ENCODE measurements around the gene AKAP13. TPM values are rescaled to one million over a fixed set of nuclear protein-coding genes. Genes with fewer than 3 reads are reported as not detected.
A peak's percentile ranks its signal among the peaks of the same experiment; 100 is the strongest.
"Not testable (repeated sequence)": the region's sequence is repeated elsewhere in the genome, so short reads cannot be mapped to it uniquely, and the experiment has no call there.

Gene AKAP13
- total RNA-seq, 1 experiment from 2014 or later = 36.4 TPM

DNA sequence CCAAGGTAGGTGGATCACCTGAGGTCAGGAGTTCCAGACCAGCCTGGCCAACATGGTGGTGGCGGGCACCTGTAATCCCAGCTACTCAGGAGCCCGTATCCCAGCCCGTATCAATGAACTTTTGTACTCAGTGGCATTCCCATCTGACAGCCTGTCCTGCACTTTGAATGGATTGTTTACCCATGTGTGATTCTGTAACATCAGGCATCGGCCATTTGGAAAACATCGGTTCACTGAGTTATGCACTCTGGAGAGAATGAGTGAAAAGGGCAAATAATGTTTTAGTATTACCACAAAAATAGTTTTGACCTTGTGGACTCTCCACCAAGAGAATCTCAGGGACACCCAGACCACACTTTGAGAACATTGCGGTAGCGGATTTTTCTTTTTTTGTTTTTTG, 400.7 kb downstream of the AKAP13 start:
- Histone ChIP-seq H3K27me3 (no peaks in the 10 kb centered on the region), H3K36me3 (no peaks in the 10 kb centered on the region), H3K9me3 (no peaks in the 10 kb centered on the region), H3K4me3 (no peak overlapping the region)
- DNase-seq = no peak

DNA sequence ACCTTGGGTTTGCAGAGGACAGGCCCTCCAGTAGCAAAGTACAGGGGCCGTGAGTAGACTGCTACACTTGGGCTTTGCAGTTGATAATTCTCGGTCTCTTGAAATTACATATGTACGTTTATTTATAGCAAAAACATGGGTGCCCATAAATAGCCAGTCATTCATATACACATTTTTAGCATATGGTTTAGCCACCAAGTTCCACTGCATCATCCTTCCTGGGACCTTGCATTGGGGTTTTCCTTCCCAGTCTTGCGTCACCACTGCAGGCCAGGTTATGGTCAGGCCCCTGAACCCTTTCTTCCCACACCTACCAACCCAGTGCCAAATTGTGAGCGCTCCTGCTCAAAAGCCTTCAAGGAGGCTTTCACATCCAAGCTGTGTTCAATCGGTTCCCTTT, 401.7 kb downstream of the AKAP13 start:
- Histone ChIP-seq H3K4me3 (no peak overlapping the region), H3K27me3 (no peaks in the 10 kb centered on the region), H3K9me3 (no peaks in the 10 kb centered on the region), H3K36me3 (no peaks in the 10 kb centered on the region)
- no peak for DNase-seq

DNA sequence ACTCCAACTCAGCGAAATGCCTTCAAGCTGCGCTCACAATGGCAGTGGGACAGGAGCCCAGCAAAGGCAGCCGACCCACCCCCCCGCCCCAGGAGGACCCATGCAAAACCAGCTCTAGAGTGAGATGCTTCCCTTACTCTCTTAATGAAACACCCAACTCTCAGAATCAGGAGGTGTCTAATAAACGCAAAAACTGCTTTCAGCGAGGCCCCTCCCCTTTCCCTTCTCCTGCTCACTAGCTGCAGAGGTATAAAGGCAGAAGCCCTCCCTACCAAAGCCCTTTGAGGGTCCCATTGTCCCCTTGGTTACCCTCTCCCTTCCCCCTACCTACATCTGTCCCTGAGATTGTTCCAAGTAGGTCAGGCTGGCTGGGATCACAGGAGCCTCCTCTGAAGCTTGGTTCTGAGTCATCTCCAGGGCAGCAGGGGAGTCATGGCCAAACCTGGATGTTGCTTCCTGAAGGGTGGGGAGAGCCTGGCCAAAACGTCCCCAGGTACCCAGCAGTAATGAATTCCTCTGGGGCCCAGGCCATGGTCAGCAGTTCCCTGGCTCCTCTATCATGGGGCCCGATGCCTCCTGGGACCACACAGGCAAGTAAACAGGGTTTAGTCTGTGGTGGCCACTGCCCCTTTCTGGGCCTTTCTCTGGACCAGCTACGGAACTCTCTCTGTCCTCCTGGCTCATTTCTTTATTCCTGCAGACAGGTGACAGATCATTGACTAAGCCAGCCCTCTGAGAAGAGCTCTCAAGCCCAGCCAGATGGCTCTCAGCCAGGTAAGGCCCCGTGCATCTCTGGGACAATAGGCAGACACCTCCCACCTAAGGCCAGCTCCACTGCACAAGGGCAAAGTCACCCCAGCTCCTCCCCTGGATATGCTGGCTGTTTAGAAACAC, 405.7 kb downstream of the AKAP13 start:
- no peaks in the 10 kb centered on the region for H3K27me3 ChIP-seq
- H3K9me3 ChIP-seq = no peaks in the 10 kb centered on the region
- no peak overlapping the region for H3K4me3 ChIP-seq
- peak; percentile 70 for DNase-seq
- no peaks in the 10 kb centered on the region for H3K36me3 ChIP-seq

DNA sequence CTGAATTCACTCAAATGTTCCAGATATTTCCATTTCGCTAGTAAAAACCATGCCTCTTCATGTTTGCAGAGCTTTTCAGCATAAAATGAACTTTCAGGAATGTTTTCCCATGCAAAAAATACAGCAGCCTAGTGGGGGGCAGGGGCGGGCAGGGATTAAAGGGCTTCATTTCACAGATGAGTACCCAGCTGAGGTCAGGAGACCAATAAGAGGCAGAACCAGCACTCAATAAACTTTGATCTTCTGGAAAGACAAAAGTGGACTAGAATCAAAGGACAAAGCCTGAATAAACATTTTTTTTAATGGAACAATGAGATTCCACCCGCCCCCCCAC, 406.3 kb downstream of the AKAP13 start:
- H3K27me3 ChIP-seq = no peaks in the 10 kb centered on the region
- DNase-seq = no peak
- H3K36me3 ChIP-seq = no peaks in the 10 kb centered on the region
- H3K9me3 ChIP-seq = no peaks in the 10 kb centered on the region
- no peak overlapping the region for H3K4me3 ChIP-seq

DNA sequence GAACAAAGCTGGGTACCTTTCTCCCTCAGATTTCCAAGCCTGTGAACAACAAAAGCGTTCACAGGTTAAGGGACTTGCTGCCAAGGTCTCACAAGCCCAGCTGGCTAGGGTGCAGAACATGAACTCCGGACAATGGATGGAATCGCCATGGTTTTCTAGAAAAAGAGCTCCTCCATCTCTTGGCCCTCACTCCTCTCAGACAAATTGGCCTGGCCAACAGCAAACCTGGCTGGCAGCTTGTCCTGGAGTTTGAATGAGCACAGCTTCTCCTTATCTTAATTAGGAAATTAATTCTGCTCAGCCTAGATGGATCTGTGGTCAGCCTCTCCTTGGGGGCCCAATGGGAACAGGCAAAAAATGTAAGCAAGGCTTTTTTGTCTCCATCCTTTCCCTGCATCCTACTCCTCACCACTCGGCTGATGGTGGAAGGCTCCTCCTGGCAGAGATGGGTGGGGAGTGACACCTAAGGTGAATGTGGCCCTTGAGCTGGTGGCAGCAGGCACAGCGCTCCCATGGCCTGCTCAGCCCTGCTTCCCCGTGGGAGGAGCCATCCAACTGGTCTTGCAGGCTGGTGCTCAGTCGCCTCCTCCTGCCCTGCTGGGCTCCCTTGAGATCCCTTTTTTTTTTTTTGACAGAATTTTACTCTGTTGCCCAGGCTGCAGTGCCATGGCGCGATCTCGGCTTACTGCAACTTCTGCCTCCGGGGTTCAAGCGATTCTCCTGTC, 408.5 kb downstream of the AKAP13 start:
- Histone ChIP-seq H3K9me3 (no peaks in the 10 kb centered on the region), H3K27me3 (no peaks in the 10 kb centered on the region), H3K4me3 (no peak overlapping the region), H3K36me3 (no peaks in the 10 kb centered on the region)
- DNase-seq = no peak

DNA sequence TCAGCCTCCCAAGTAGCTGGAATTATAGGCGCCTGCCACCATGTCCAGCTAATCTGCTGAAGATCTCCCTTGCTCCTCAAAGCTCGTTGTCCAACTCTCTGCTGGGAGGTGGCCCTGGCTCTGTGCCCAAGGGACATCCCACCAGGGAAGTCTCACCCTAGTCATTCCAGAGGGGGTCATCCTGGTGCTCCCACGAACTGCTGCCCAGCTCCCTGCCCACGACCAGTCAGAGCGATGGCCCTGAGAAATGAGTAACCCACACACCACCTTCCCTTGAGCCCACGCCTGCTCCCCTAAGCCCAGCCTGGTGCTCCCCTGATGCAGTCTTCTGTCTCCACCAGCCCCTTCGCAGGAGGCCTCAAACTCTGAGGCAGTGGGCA, 409.1 kb downstream of the AKAP13 start:
- H3K27me3 ChIP-seq = no peaks in the 10 kb centered on the region
- H3K36me3 ChIP-seq = no peaks in the 10 kb centered on the region
- DNase-seq = no peak
- H3K4me3 ChIP-seq = no peak overlapping the region
- no peaks in the 10 kb centered on the region for H3K9me3 ChIP-seq

DNA sequence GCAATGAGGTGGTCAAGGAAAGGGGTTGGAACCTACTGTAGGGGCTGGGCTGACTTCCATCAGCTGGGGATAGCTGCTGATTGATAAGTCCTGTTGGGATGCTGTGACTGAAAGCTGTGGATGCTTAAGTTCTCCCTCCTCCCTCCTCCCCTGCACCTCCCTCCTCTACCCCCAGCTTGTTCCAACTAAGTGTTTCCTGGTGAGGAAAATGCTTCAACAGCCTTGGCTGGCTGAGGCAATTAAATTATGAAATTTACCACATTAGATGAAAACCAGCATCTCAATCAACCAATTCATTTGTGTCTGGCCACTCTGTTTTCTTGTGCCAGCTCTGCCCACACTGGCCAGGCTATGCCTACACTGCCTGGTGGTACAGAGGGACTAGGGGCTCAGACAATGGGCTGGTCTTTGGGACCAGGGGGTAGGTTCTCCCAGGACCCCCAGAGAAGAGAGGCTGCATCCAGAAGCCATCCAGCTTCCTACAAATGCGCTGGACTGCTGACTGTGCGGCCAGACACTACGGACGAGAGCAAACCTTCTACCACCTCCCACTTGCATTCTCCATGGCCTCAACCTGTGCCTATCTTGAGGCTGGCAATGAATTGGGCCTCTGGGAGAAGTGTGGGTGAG, 411.8 kb downstream of the AKAP13 start:
- no peaks in the 10 kb centered on the region; the same call in 1 of the 2 replicates for H3K27me3 ChIP-seq
- DNase-seq = no peak
- H3K4me3 ChIP-seq = no peak overlapping the region
- no peaks in the 10 kb centered on the region for H3K36me3 ChIP-seq
- no peaks in the 10 kb centered on the region for H3K9me3 ChIP-seq

DNA sequence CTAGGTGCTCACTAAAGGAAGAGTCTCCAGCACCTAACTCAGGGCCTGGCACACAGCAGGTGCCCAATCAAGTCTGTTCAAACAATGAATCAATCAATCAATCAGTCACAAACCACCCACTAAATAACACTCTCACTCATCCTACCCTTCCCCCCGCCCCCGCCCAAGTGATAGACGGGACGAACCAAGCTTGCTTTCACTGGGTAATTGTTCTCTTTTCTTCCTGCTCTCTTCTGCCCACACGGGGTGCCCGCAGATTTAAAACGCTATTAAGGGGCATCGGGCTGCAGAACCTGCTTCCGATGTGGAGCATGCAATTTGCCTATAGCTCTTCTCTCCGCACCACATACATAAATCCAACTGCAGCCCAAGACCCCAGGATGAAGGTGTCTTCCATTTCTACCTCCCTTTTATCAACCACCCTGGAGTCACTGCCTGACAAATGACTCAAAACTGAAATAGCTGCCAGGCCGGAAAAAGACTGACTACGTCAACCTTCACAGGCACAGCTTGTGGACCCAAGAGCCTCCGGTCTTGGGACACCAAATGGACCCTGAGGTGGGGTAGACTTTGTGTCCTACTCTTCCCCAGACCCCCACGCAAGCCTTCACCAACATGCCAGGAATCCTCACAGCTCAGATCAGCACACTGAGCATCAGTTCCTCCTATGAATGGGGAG, 412.6 kb downstream of the AKAP13 start:
- Histone ChIP-seq H3K4me3 (peak overlapping the region; percentile 66), H3K9me3 (no peaks in the 10 kb centered on the region), H3K36me3 (no peaks in the 10 kb centered on the region), H3K27me3 (no peaks in the 10 kb centered on the region; the same call in 1 of the 2 replicates)
- DNase-seq = peak; percentile 45

DNA sequence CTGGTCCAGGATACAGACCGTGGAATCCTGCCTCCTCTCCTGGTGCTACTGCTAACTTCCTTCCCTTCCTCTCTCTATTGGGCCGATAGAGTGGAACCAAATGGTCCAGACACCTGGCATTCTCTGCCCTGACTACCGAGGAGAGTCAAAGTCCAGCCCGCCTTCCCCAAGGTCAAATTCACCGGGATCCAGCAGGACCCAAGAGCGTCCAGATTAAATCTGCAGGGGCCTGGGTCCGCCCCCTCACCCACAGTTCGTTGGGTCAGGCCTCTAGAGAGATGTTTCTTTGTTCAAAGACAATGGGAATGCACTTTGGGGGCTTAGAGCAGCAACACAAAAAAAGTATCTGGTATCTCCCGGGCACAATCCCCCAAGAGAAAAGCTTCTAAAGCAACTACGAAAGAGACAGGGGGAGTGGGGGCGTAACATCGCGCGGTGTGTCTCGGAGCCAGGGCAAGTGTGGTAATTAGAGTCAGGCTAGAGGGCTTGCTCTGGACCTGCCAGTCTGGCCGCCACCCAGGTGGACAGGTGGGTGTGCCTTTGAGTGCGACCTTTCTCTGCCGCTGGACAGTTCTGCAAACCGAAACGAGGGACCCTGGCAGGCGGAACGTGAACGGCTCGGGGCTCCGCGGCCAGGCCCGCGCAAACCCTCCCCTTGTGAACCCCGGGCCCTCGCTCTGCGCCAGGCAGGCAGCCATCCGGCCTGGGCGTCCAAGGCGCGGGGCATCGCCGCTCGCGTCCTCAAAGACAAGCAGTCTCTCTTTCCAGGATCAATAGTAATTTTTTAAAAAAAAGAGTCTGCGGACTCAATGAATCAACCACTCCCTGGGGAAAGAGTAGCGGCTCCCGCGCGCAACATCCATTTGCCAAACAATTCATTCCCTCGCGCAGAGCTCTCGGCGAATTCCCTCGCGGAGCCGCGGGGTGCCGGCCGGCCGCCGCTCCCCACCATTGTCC, 413.5 kb downstream of the AKAP13 start:
- peak overlapping the region; percentile 66 for H3K4me3 ChIP-seq
- H3K36me3 ChIP-seq = no peaks in the 10 kb centered on the region
- DNase-seq = peak; percentile 39
- no peaks in the 10 kb centered on the region; the same call in 1 of the 2 replicates for H3K27me3 ChIP-seq
- no peaks in the 10 kb centered on the region for H3K9me3 ChIP-seq

DNA sequence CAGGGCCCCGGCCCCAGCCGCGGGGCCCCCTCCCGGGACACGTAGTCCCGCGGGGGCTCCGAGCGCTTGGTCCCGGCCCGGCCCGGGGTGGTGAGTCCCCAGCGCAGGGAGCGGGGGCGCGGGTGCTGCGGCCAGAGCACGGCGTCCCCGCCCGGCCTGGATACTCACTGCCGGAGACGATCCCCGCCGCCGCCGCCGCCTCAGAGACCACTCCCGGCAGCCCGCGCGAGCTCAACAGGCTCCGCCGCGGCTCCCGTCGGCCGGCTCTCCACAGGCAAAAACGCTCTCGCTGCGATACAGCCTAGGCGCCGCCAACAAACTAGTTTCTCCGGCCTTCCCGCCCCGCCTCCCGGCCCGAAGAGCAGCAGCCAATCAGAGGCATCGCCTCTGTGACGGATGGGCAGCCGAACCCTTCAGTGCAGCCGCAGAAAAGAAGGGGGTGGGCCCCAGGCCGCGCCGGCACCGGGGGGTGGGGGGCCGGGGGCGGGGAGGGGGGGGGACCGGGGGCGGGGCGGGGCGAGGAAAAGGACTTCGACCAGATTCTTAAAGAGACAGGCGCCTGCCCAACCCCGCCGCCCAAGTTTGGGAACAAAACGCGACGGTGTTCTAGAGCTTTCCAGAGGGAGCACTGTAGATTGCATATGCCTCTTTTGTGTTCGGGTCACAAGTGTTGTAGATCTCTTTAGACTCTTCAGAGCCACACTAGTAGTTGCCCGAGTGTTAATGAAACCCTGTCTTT, 414.4 kb downstream of the AKAP13 start, which contains the start of gene KLHL25:
KLHL25 (minus strand) TSS at position 328 of the 739 bp plus-strand sequence. CDS start 25,115 bp downstream, outside the sequence.
- Histone ChIP-seq H3K9me3 (no peaks in the 10 kb centered on the region), H3K27me3 (no peaks in the 10 kb centered on the region; the same call in 1 of the 2 replicates), H3K36me3 (no peaks in the 10 kb centered on the region), H3K4me3 (peak within 1 kb of the TSS; percentile 66)
- peak; percentile 96 for DNase-seq

DNA sequence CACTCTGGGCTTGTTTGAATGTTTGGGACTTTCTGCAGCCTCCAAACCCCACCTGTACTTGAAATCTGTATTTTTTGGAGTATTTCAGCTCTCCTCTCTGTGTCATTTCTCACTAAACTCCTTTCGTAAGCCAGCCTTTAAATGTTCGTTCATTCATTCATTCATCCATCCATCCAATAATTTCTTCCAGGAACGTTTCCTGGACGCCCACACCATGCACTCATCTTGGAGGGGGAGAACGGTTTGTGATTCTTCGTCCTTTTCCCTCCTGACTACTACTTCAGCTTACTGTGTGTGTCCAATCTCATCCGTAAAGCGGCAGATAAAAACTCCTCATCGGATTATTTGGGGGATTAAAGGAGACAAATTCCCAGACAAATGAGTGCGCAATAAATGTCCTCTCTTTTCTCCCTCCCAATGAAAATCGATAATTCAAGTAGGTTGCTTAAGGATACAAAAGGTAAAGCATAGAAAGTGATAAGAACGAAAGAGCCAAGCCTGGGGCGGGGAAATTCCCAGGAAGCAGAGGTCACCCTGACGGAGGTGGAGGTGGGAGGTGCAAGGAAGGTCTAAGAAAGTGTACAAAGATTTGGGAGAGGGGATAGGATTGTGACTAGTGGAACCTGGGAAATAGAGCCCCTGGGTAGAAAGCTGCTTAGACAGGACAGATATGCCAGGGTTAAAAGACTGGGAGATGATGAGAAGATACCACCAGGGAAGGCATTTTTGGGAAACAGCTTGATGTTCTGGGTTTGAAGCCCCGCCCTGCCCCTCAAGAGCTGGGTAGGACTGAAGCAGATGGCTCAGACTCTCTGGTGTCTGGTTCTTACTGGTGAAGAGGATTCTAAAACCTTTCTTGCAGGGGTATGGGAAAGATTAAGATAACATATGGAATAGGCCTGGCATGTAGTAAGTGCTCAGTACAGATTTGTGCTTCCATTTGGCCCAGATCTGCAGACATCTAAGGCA, 415.2 kb downstream of the AKAP13 start:
- no peaks in the 10 kb centered on the region for H3K36me3 ChIP-seq
- DNase-seq = no peak

DNA sequence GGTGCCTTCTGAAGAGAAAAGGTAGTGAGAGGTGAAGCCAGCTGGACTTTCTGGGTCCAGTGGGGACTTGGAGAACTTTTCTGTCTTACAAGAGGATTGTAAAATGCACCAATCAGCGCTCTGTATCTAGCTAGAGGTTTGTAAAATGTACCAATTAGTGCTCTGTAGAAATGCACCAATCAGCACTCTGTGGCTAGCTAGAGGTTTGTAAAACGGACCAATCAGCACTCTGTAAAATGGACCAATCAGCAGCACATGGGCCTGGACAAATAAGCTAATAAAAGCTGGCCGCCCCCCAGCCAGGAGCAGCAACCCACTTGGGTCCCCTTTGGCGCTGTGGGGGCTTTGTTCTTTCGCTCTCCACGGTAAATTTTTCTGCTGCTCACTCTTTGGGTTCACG, 416.0 kb downstream of the AKAP13 start:
- not testable (repeated sequence) for DNase-seq, H3K4me3 ChIP-seq, H3K36me3 ChIP-seq, H3K27me3 ChIP-seq, H3K9me3 ChIP-seq

More for the DNA sequence above, 415.2 kb downstream of the AKAP13 start:
- H3K27me3 ChIP-seq = no peaks in the 10 kb centered on the region; the same call in 1 of the 2 replicates
- H3K9me3 ChIP-seq = no peaks in the 10 kb centered on the region
- H3K4me3 ChIP-seq = peak overlapping the region; percentile 66
